Neutrophil (primary cell): ENCODE measurements around the gene LMBRD2.
"Not testable (repeated sequence)": the region's sequence is repeated elsewhere in the genome, so short reads cannot be mapped to it uniquely, and the experiment has no call there.

Experiments used
- H3K27ac ChIP-seq: fragments of 200-600 bp; sonication (generic); 2 replicates; pipeline ENCODE4 v1.5.1; 2016; ENCODE audit warnings: mild to moderate bottlenecking, moderate library complexity
- H3K27me3 ChIP-seq: fragments of 200-600 bp; sonication (generic); 2 replicates; pipeline ENCODE4 v1.6.0; 2016; ENCODE audit warnings: mild to moderate bottlenecking
- H3K36me3 ChIP-seq: fragments of 200-600 bp; sonication (generic); 2 replicates; pipeline ENCODE4 v1.5.1; 2017
- H3K4me1 ChIP-seq, 2 experiments: fragments of 200-600 bp in 1 of 2; sonication (generic) in 1 of 2; 1 replicate in 1 of 2; 2 replicates in 1 of 2; pipeline versions ENCODE4 v1.5.1 to v1.6.1; 2013 to 2016; ENCODE audit warnings: low read depth in 1 of 2, low read length in 1 of 2, mild to moderate bottlenecking in 1 of 2, moderate library complexity in 1 of 2; ENCODE audit not compliant: control insufficient read depth in 1 of 2, insufficient read depth in 1 of 2
- H3K4me3 ChIP-seq, 2 experiments: fragments of 200-600 bp in 1 of 2; sonication (generic) in 1 of 2; 1 replicate in 1 of 2; 2 replicates in 1 of 2; pipeline ENCODE4 v1.5.1; 2013 to 2016; ENCODE audit warnings: low read depth in 1 of 2, low read length in 1 of 2, mild to moderate bottlenecking in 1 of 2, moderate library complexity in 1 of 2
- H3K9me3 ChIP-seq: fragments of 200-600 bp; sonication (generic); 2 replicates; pipeline ENCODE4 v1.5.1; 2016
- TF ChIP-seq, protein P1 (sequence below): fragments of 200-600 bp; sonication (generic); IDR thresholded peaks from 2 replicates; pipeline ENCODE4 v1.5.1; 2016; ENCODE audit warnings: antibody characterized with exemption

The LMBRD2 gene

DNA sequence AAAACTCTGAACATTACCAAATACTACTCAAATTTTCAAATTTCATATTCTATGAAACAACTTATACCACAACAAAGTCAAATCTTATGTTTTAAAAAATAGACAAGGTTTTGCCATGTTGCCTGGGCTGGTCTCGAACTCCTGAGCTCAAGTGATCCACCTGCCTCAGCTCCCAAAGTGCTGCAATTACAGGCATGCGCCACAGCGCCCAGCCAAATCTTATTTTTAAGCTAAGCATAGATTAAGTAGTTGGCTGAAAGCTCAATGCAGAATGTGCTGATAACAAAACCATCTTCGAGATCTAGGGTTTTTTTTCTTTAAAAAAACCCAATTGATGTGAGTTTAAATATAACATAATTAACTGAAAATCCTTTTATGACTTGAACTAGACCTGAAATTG is 6.4 kb downstream of the LMBRD2 start:
- Histone ChIP-seq H3K4me3 (no peak overlapping the region), H3K36me3 (peaks cover 11% of the 10 kb centered on the region), H3K9me3 (no peaks in the 10 kb centered on the region), H3K27ac (no peak overlapping the region), H3K27me3 (no peaks in the 10 kb centered on the region), H3K4me1 (peaks cover under 1 to 2% of the 10 kb centered on the region in 2 experiments)
- TF ChIP-seq, protein P1, sequence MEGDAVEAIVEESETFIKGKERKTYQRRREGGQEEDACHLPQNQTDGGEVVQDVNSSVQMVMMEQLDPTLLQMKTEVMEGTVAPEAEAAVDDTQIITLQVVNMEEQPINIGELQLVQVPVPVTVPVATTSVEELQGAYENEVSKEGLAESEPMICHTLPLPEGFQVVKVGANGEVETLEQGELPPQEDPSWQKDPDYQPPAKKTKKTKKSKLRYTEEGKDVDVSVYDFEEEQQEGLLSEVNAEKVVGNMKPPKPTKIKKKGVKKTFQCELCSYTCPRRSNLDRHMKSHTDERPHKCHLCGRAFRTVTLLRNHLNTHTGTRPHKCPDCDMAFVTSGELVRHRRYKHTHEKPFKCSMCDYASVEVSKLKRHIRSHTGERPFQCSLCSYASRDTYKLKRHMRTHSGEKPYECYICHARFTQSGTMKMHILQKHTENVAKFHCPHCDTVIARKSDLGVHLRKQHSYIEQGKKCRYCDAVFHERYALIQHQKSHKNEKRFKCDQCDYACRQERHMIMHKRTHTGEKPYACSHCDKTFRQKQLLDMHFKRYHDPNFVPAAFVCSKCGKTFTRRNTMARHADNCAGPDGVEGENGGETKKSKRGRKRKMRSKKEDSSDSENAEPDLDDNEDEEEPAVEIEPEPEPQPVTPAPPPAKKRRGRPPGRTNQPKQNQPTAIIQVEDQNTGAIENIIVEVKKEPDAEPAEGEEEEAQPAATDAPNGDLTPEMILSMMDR = no peak

DNA sequence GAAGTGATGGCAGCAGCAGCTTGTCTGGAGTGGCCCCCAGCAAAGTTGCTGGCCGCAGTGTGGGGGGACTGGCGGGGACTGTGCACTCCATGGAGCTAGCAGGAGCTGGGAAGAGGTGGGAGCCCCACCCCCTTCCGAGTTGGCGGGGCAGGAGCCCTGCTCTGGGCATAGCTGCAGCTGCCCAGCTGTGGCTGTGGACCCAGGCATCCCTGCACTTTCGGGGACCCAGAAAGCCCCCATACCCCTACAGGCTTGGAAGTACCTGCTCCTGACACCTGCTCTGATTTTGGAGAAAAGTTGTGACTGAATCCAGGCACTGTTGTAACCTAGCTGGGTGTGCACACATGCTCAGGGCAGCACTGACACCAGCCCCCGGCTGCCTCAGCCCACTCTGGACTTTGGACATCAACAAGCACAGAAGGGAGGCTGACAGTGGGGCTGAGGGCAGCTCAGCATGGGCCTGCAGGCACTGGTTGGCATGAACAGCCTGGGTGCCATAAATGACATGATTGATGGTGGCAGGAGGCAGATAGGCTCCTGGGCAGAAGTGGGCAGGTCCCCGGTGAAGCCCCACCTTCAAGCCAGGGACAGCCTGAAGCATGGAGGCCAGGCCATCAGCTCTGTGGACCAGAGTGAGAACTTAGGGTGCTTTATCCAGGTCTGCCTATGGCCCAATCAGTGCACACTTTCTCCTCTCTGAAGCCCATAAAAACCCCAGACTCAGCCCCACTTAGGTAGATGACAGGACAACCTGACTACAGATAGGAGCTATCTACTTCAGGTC is 12.6 kb downstream of the LMBRD2 start:
- Histone ChIP-seq H3K36me3 (peaks cover 44% of the 10 kb centered on the region), H3K4me1 (no peaks in the 10 kb centered on the region), H3K27me3 (no peaks in the 10 kb centered on the region), H3K9me3 (peaks cover 3% of the 10 kb centered on the region), H3K27ac (no peak overlapping the region), H3K4me3 (no peak overlapping the region)
- TF ChIP-seq, protein P1 = no peak

DNA sequence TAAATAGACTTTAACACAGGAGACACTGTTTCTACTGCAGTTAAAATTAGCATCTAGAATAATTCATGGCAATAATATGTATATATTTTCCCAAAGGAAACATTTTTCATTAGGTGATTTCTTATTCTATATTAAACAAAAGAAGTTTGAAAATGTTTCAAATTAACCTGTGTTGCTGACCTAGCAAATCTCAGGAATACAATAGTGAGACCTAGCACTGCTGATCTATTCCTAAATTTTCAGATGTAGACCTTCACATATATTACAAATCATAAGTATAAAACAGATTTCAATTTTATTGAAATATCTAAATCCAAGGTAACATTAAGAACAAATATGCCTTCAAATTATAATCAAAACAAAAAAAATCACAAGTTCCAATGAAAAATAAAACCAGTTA is 15.1 kb downstream of the LMBRD2 start:
- peaks cover 3% of the 10 kb centered on the region for H3K9me3 ChIP-seq
- TF ChIP-seq, protein P1 = no peak
- no peak overlapping the region for H3K4me3 ChIP-seq
- peaks cover 45% of the 10 kb centered on the region for H3K36me3 ChIP-seq
- no peak overlapping the region for H3K27ac ChIP-seq
- no peaks in the 10 kb centered on the region for H3K4me1 ChIP-seq
- no peaks in the 10 kb centered on the region for H3K27me3 ChIP-seq

DNA sequence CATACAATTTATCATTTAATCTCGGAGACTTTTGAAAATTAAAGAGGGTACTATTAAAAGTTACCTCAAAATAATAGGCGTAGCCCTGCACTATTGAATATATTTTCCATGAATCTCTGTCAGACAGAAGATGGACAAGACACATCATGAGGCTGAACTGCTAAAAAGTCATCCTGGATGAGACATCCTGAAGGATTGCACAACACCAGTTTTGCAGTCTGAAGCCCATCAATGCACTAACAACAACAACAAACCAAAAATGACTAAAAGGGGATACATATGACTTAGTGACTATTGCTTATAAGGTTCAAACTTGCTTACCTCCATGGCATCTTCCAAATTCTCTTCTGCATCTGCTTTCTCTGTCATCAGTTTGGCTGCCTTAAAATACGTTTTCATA is 15.7 kb downstream of the LMBRD2 start:
- TF ChIP-seq, protein P1 = no peak
- peaks cover 3% of the 10 kb centered on the region for H3K9me3 ChIP-seq
- H3K4me1 ChIP-seq = no peaks in the 10 kb centered on the region
- H3K36me3 ChIP-seq = peaks cover 44% of the 10 kb centered on the region
- H3K27me3 ChIP-seq = no peaks in the 10 kb centered on the region
- H3K4me3 ChIP-seq = no peak overlapping the region
- no peak overlapping the region for H3K27ac ChIP-seq

DNA sequence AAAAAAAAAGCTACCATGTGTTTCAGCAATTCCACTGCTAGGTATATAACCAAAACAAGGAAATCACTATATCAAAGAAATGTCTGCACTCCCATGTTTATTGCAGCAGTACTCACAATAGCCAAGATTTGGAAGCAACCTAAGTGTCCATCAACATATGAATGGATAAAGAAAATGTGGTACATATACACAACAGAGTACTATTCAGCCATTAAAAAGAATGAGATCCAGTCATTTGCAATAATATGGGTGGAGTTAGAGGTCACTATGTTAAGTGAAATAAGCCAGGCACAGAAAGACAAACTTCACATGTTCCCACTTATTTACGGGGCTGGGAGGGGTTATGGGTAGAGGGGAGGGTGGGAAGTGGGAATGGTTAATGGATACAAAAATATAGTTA is 18.7 kb downstream of the LMBRD2 start:
- H3K27me3 ChIP-seq, H3K4me3 ChIP-seq, H3K4me1 ChIP-seq, H3K27ac ChIP-seq, H3K9me3 ChIP-seq: not testable (repeated sequence)
- H3K36me3 ChIP-seq = peaks cover 30% of the 10 kb centered on the region

DNA sequence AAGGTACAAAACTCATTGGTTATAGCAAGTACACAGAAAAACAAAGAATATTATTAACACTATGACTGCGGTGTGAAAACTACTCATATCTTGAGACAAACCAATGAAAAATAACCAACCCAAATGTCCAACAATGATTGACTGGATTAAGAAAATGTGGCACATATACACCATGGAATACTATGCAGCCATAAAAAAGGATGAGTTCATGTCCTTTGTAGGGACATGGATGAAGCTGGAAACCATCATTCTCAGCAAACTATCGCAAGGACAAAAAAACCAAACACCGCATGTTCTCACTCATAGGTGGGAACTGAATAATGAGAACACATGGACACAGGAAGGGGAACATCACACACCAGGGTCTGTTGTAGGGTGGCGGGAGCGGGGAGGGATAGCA is 22.0 kb downstream of the LMBRD2 start:
- H3K4me1 ChIP-seq, H3K27ac ChIP-seq, H3K4me3 ChIP-seq, H3K27me3 ChIP-seq, H3K9me3 ChIP-seq: not testable (repeated sequence)
- H3K36me3 ChIP-seq = peaks cover 11% of the 10 kb centered on the region
